ENCODE results near the gene NAV2. TPM values are rescaled to one million over a fixed set of nuclear protein-coding genes. Genes with fewer than 3 reads are reported as not detected.

Gene NAV2
- total RNA-seq, 1 donor from 2014 or later: 10.3 TPM

- ATAC-seq (ENCODE audit: low read depth) (no peak), DNase-seq (no peak)
- no peaks in the 10 kb centered on the region for H3K4me1 Mint-ChIP-seq
- ChIA-PET CTCF (no interaction called here), POLR2A (no interaction called here)
- H3K4me3 Mint-ChIP-seq: no peak overlapping the region
- no peaks in the 10 kb centered on the region for H3K36me3 Mint-ChIP-seq (ENCODE audit: low read depth)
- H3K9me3 Mint-ChIP-seq: no peaks in the 10 kb centered on the region
- no peak overlapping the region for H3K27ac Mint-ChIP-seq
- TF ChIP-seq, protein P1, sequence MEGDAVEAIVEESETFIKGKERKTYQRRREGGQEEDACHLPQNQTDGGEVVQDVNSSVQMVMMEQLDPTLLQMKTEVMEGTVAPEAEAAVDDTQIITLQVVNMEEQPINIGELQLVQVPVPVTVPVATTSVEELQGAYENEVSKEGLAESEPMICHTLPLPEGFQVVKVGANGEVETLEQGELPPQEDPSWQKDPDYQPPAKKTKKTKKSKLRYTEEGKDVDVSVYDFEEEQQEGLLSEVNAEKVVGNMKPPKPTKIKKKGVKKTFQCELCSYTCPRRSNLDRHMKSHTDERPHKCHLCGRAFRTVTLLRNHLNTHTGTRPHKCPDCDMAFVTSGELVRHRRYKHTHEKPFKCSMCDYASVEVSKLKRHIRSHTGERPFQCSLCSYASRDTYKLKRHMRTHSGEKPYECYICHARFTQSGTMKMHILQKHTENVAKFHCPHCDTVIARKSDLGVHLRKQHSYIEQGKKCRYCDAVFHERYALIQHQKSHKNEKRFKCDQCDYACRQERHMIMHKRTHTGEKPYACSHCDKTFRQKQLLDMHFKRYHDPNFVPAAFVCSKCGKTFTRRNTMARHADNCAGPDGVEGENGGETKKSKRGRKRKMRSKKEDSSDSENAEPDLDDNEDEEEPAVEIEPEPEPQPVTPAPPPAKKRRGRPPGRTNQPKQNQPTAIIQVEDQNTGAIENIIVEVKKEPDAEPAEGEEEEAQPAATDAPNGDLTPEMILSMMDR (IDR thresholded peaks at IDR 0.05): no peak
- intact Hi-C loops (cut with micrococcal nuclease): no loop called here
- H3K27me3 Mint-ChIP-seq: peaks cover 2% of the 10 kb centered on the region
Measured at GRCh38 chr11:19866521-19866920, 153.9 kb downstream of the NAV2 start.

DNA sequence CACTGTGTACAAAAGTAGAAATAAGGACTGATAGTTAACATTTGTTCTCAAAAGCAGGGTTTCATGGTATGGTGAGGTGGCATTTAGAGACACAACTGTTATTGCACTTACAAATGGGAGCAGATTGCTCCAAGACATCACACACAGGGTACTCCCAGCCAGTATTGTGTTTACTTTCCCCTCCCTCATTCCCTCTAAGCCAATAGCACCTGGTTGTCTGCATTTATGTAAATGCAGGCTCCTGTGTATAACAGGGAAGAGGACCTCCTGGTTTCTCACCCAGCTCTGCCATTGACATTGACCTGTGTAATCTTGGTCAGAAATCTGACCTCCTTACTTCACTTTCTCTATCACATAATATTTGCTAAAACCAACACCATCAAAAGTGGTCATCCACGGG is 154.4 kb downstream of the NAV2 start:
- no peak overlapping the region for H3K27ac Mint-ChIP-seq
- H3K4me1 Mint-ChIP-seq: no peaks in the 10 kb centered on the region
- ChIA-PET POLR2A (no interaction called here), CTCF (no interaction called here)
- no peaks in the 10 kb centered on the region for H3K9me3 Mint-ChIP-seq
- no peak for DNase-seq
- H3K4me3 Mint-ChIP-seq: no peak overlapping the region
- no peak for ATAC-seq (ENCODE audit: low read depth)
- intact Hi-C loops (cut with micrococcal nuclease): no loop called here
- H3K27me3 Mint-ChIP-seq: peaks cover 2% of the 10 kb centered on the region
- H3K36me3 Mint-ChIP-seq (ENCODE audit: low read depth): no peaks in the 10 kb centered on the region
- TF ChIP-seq, protein P1 (IDR thresholded peaks at IDR 0.05): no peak

GRCh38 chr11:19868281-19868821 is 155.7 kb downstream of the NAV2 start:
- CTCF ChIA-PET: no interaction called here

DNA sequence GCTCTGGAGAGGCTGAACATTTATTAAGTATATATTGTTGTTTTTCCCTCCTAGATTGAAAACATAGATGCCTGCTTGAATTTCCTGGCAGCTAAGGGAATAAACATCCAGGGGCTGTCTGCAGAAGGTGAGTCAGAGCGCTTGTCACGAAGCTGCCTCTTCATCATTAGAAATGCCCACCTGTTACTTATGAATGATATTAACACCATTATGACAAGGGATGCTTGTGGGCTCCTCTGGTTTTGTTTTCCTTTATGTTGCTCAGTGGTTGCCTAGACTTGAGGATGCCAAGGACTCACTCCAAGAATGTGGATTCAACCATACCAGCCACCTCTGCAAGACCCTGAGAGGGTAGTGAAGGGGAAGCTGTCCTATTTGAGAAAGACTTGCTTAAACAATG is 156.2 kb downstream of the NAV2 start:
- intact Hi-C loops (cut with micrococcal nuclease): no loop called here
- DNase-seq (no peak), ATAC-seq (ENCODE audit: low read depth) (no peak)
- H3K27ac Mint-ChIP-seq: no peak overlapping the region
- H3K9me3 Mint-ChIP-seq: no peaks in the 10 kb centered on the region
- peaks cover 2% of the 10 kb centered on the region for H3K27me3 Mint-ChIP-seq
- H3K36me3 Mint-ChIP-seq (ENCODE audit: low read depth): no peaks in the 10 kb centered on the region
- TF ChIP-seq, protein P1 (IDR thresholded peaks at IDR 0.05): no peak
- no peak overlapping the region for H3K4me3 Mint-ChIP-seq
- POLR2A ChIA-PET: no interaction called here
- no peaks in the 10 kb centered on the region for H3K4me1 Mint-ChIP-seq
- CTCF ChIA-PET: no interaction called here

More at GRCh38 chr11:19868281-19868821, 155.7 kb downstream of the NAV2 start:
- POLR2A ChIA-PET: no interaction called here
- no peak overlapping the region for H3K4me3 Mint-ChIP-seq
- peaks cover 2% of the 10 kb centered on the region for H3K27me3 Mint-ChIP-seq
- DNase-seq (no peak), ATAC-seq (ENCODE audit: low read depth) (no peak)
- H3K36me3 Mint-ChIP-seq (ENCODE audit: low read depth): no peaks in the 10 kb centered on the region
- TF ChIP-seq, protein P1 (IDR thresholded peaks at IDR 0.05): no peak
- intact Hi-C loops (cut with micrococcal nuclease): no loop called here
- H3K4me1 Mint-ChIP-seq: no peaks in the 10 kb centered on the region
- no peak overlapping the region for H3K27ac Mint-ChIP-seq
- no peaks in the 10 kb centered on the region for H3K9me3 Mint-ChIP-seq

- no peak overlapping the region for H3K27ac Mint-ChIP-seq
- peaks cover 2% of the 10 kb centered on the region for H3K27me3 Mint-ChIP-seq
- H3K4me3 Mint-ChIP-seq: no peak overlapping the region
- intact Hi-C loops (cut with micrococcal nuclease): no loop called here
- ATAC-seq (ENCODE audit: low read depth) (no peak), DNase-seq (no peak)
- ChIA-PET CTCF (no interaction called here), POLR2A (no interaction called here)
- TF ChIP-seq, protein P1 (IDR thresholded peaks at IDR 0.05): no peak
- H3K36me3 Mint-ChIP-seq (ENCODE audit: low read depth): no peaks in the 10 kb centered on the region
- H3K9me3 Mint-ChIP-seq: no peaks in the 10 kb centered on the region
- H3K4me1 Mint-ChIP-seq: no peaks in the 10 kb centered on the region
Measured at GRCh38 chr11:19869466-19869865, 156.8 kb downstream of the NAV2 start.

Measured in activated B cell treated with CpG ODN at 0.5 μM for 24 hours (primary cell).